GM18517 (cell line): ENCODE results near the gene CEBPZOS.
"Not testable (repeated sequence)": the region's sequence is repeated elsewhere in the genome, so short reads cannot be mapped to it uniquely, and the experiment has no call there.

Experiments
- ATAC-seq: cut with Tn5 transposase; IDR thresholded peaks from one replicate; pipeline ENCODE4 v1.9.1; 2021; ENCODE audit warnings: mild to moderate bottlenecking, moderate library complexity; ENCODE audit not compliant: unreplicated experiment

The CEBPZOS gene

GRCh38 chr2:37190290-37190689 lies 6.0 kb upstream of the CEBPZOS start:
- ATAC-seq = no peak

GRCh38 chr2:37191253-37191652 lies 5.0 kb upstream of the CEBPZOS start:
- ATAC-seq = no peak

GRCh38 chr2:37191747-37192146 lies 4.5 kb upstream of the CEBPZOS start:
- ATAC-seq = no peak

GRCh38 chr2:37192551-37192950 lies 3.7 kb upstream of the CEBPZOS start:
- ATAC-seq = no peak

GRCh38 chr2:37195862-37196319 lies 405 bp upstream of the CEBPZOS start:
- not testable (repeated sequence) for ATAC-seq

GRCh38 chr2:37198681-37199065 lies 2.4 kb downstream of the CEBPZOS start:
- ATAC-seq = no peak

GRCh38 chr2:37201208-37201607 lies 4.9 kb downstream of the CEBPZOS start:
- ATAC-seq = no peak

GRCh38 chr2:37201766-37202165 lies 5.5 kb downstream of the CEBPZOS start:
- no peak for ATAC-seq

- no peak for ATAC-seq
Measured at GRCh38 chr2:37203708-37204107, 7.4 kb downstream of the CEBPZOS start.

GRCh38 chr2:37205071-37205661 lies 8.9 kb downstream of the CEBPZOS start:
- ATAC-seq = not testable (repeated sequence)

GRCh38 chr2:37205689-37206341 lies 9.5 kb downstream of the CEBPZOS start:
- no peak for ATAC-seq

- ATAC-seq = not testable (repeated sequence)
Measured at GRCh38 chr2:37206760-37207159, 10.5 kb downstream of the CEBPZOS start.

GRCh38 chr2:37211212-37211611 lies 14.9 kb downstream of the CEBPZOS start:
- no peak for ATAC-seq

- no peak for ATAC-seq
Measured at GRCh38 chr2:37211939-37212338, 15.6 kb downstream of the CEBPZOS start.

- no peak for ATAC-seq
Measured at GRCh38 chr2:37215250-37215649, 19.0 kb downstream of the CEBPZOS start.

GRCh38 chr2:37219046-37219445 lies 22.8 kb downstream of the CEBPZOS start:
- ATAC-seq = no peak

- no peak for ATAC-seq
Measured at GRCh38 chr2:37223131-37223530, 26.8 kb downstream of the CEBPZOS start.

- ATAC-seq = no peak
Measured at GRCh38 chr2:37224063-37224462, 27.8 kb downstream of the CEBPZOS start.

GRCh38 chr2:37225129-37225528 lies 28.8 kb downstream of the CEBPZOS start:
- ATAC-seq = not testable (repeated sequence)

- ATAC-seq = no peak
Measured at GRCh38 chr2:37226863-37227262, 30.6 kb downstream of the CEBPZOS start.

GRCh38 chr2:37228788-37229187 lies 32.5 kb downstream of the CEBPZOS start:
- ATAC-seq = no peak

- no peak for ATAC-seq
Measured at GRCh38 chr2:37230581-37230980, 34.3 kb downstream of the CEBPZOS start.
